H1 (cell line): ENCODE data around the gene TEX38. TPM values are rescaled to one million over a fixed set of nuclear protein-coding genes. Genes with fewer than 3 reads are reported as not detected.

ENCODE experiments used
- CTCF ChIA-PET: fragments of 300-600 bp; sonication (Branson Sonifier 250); formaldehyde crosslinking; loops from one replicate; lab custom pipeline; 2021; ENCODE audit not compliant: partially characterized antibody; lab: Charles Lee
- POLR2A ChIA-PET: fragments of 300-600 bp; sonication (Branson Sonifier 250); formaldehyde crosslinking; loops from one replicate; lab custom pipeline; 2021; ENCODE audit warnings: inconsistent platforms; ENCODE audit not compliant: partially characterized antibody; lab: Charles Lee
- DNase-seq, 2 experiments: peaks; one replicate each; pipeline versions ENCODE4 v3.0.0 to v3.0.0-alpha.2; 2010 to 2022; ENCODE audit warnings: low spot score in 2 of 2, low read depth in 1 of 2, mixed read lengths in 1 of 2
- FAIRE-seq: peaks from 2 replicates; lab custom pipeline; 2011; peaks lifted over from hg19 to GRCh38; lab: Jason Lieb, UNC
- H2AFZ ChIP-seq: 2 replicates; pipeline ENCODE4 v1.8.1; 2012; ENCODE audit warnings: low read length, inconsistent platforms
- H2AK5ac ChIP-seq: 2 replicates; pipeline ENCODE4 v1.6.1; 2013; ENCODE audit warnings: low read depth, low read length
- H2BK120ac ChIP-seq: replicated peaks from 2 replicates; pipeline ENCODE3; 2013; ENCODE audit warnings: low read depth, low read length, inconsistent platforms
- H2BK12ac ChIP-seq: 2 replicates; pipeline ENCODE4 v1.6.1; 2013; ENCODE audit warnings: low read depth, low read length
- H2BK15ac ChIP-seq: 2 replicates; pipeline ENCODE4 v1.6.1; 2013; ENCODE audit warnings: low read length
- H2BK20ac ChIP-seq: 2 replicates; pipeline ENCODE4 v1.6.1; 2013; ENCODE audit warnings: low read length
- H2BK5ac ChIP-seq: 2 replicates; pipeline ENCODE4 v1.6.1; 2013; ENCODE audit warnings: low read depth, low read length
- H3K14ac ChIP-seq: 2 replicates; pipeline ENCODE4 v1.6.1; 2013; ENCODE audit warnings: inconsistent platforms; ENCODE audit not compliant: insufficient read length
- H3K18ac ChIP-seq: 2 replicates; pipeline ENCODE4 v1.6.1; 2013; ENCODE audit warnings: low read length; ENCODE audit errors: extremely low read depth
- H3K23ac ChIP-seq: 2 replicates; pipeline ENCODE4 v1.6.1; 2013; ENCODE audit warnings: inconsistent platforms; ENCODE audit not compliant: insufficient read length
- H3K23me2 ChIP-seq: 2 replicates; pipeline ENCODE4 v1.6.1; 2013; ENCODE audit warnings: low read depth, low read length
- H3K27ac ChIP-seq: 2 replicates; pipeline ENCODE4 v1.6.1; 2011; ENCODE audit warnings: low read depth, low read length, inconsistent platforms
- H3K27me3 ChIP-seq, 4 experiments: replicated peaks in 1 of 4; 1 replicate in 1 of 4; 2 replicates in 3 of 4; pipeline versions ENCODE4 v1.6.1 to v1.8.1; 2011 to 2013; ENCODE audit warnings: low read length in 3 of 4, mild to moderate bottlenecking in 3 of 4, inconsistent platforms in 2 of 4, mixed read lengths in 2 of 4, moderate library complexity in 1 of 4; ENCODE audit not compliant: control insufficient read depth in 3 of 4, insufficient read depth in 3 of 4; ENCODE audit errors: extremely low read depth in 1 of 4
- H3K36me3 ChIP-seq, 4 experiments: 2 replicates each; pipeline versions ENCODE4 v1.6.1 to v1.8.1; 2011 to 2013; ENCODE audit warnings: mild to moderate bottlenecking in 4 of 4, low read length in 3 of 4, moderate library complexity in 2 of 4, control low read depth in 1 of 4, inconsistent platforms in 1 of 4; ENCODE audit not compliant: insufficient read depth in 4 of 4, control insufficient read depth in 2 of 4
- H3K4ac ChIP-seq: replicated peaks from 2 replicates; pipeline ENCODE3; 2013; ENCODE audit warnings: low read length, low read depth, mixed read lengths, inconsistent platforms; ENCODE audit not compliant: insufficient read length
- H3K4me1 ChIP-seq, 4 experiments: replicated peaks in 1 of 4; 1 replicate in 1 of 4; 2 replicates in 3 of 4; pipeline versions ENCODE4 v1.6.1 to v1.8.1; 2011 to 2013; ENCODE audit warnings: low read length in 3 of 4, inconsistent platforms in 2 of 4, mixed read lengths in 1 of 4; ENCODE audit not compliant: insufficient read depth in 4 of 4, control insufficient read depth in 3 of 4
- H3K4me2 ChIP-seq, 2 experiments: 2 replicates each; pipeline versions ENCODE4 v1.6.1 to v1.8.1; 2011 to 2013; ENCODE audit warnings: low read depth in 2 of 2, low read length in 2 of 2, control low read depth in 1 of 2, inconsistent platforms in 1 of 2, mild to moderate bottlenecking in 1 of 2; ENCODE audit not compliant: insufficient read depth in 1 of 2
- H3K4me3 ChIP-seq, 4 experiments: fragments of 200-600, 300-600 bp in 1 of 4; sonication (generic), shearing (Covaris generic), sonication (Bioruptor Twin) in 1 of 4; 2 replicates each; pipeline versions ENCODE4 v1.5.1 to v1.8.1; 2011 to 2016; ENCODE audit warnings: low read length in 4 of 4, low read depth in 3 of 4, control low read depth in 2 of 4, inconsistent platforms in 2 of 4, mild to moderate bottlenecking in 2 of 4, mixed read lengths in 1 of 4, moderate library complexity in 1 of 4; ENCODE audit not compliant: insufficient read depth in 2 of 4; ENCODE audit errors: extremely low read depth in 1 of 4
- H3K56ac ChIP-seq: replicated peaks from 2 replicates; pipeline ENCODE3; 2013; ENCODE audit warnings: low read depth, mild to moderate bottlenecking, mixed read lengths, low read length, inconsistent platforms; ENCODE audit not compliant: insufficient read length
- H3K79me1 ChIP-seq: 2 replicates; pipeline ENCODE4 v1.6.1; 2013; ENCODE audit warnings: low read depth, low read length, control low read depth
- H3K79me2 ChIP-seq, 2 experiments: 2 replicates each; pipeline versions ENCODE4 v1.6.1 to v1.8.1; 2012 to 2013; ENCODE audit warnings: low read length in 2 of 2, mild to moderate bottlenecking in 2 of 2, inconsistent platforms in 1 of 2; ENCODE audit not compliant: insufficient read depth in 2 of 2, control insufficient read depth in 1 of 2
- H3K9ac ChIP-seq, 4 experiments: replicated peaks in 1 of 4; 1 replicate in 1 of 4; 2 replicates in 3 of 4; pipeline versions ENCODE4 v1.6.1 to v1.8.1; 2011 to 2013; ENCODE audit warnings: low read depth in 3 of 4, low read length in 3 of 4, control low read depth in 2 of 4, mild to moderate bottlenecking in 2 of 4, moderate library complexity in 2 of 4, inconsistent platforms in 1 of 4; ENCODE audit errors: extremely low read depth in 1 of 4
- H3K9me3 ChIP-seq, 2 experiments: 2 replicates each; pipeline versions ENCODE4 v1.6.1 to v1.8.1; 2012 to 2013; ENCODE audit warnings: mild to moderate bottlenecking in 2 of 2, moderate library complexity in 2 of 2, control low read depth in 1 of 2, inconsistent platforms in 1 of 2, low read depth in 1 of 2, low read length in 1 of 2, mixed read lengths in 1 of 2; ENCODE audit not compliant: insufficient read depth in 2 of 2
- H4K20me1 ChIP-seq, 2 experiments: replicated peaks in 1 of 2; 2 replicates each; pipeline versions ENCODE3 to v1.8.1; 2011 to 2013; ENCODE audit warnings: inconsistent platforms in 2 of 2, low read length in 2 of 2, mild to moderate bottlenecking in 1 of 2; ENCODE audit not compliant: insufficient read depth in 2 of 2, control insufficient read depth in 1 of 2
- H4K5ac ChIP-seq: 2 replicates; pipeline ENCODE4 v1.6.1; 2013; ENCODE audit warnings: low read length, low read depth, mixed read lengths, inconsistent platforms; ENCODE audit not compliant: insufficient read length
- H4K8ac ChIP-seq: 2 replicates; pipeline ENCODE4 v1.8.0; 2013; ENCODE audit warnings: mild to moderate bottlenecking, moderate library complexity, low read length, inconsistent platforms; ENCODE audit not compliant: insufficient read depth; ENCODE audit errors: extremely low read depth
- H4K91ac ChIP-seq: replicated peaks from 2 replicates; pipeline ENCODE3; 2013; ENCODE audit warnings: low read length, mixed read lengths, inconsistent platforms; ENCODE audit not compliant: insufficient read length
- CBX5 ChIP-seq: fragments of 300-800, 300-1000 bp; sonication (generic); IDR thresholded peaks from 2 replicates; pipeline ENCODE4 v1.7.1; 2016; ENCODE audit warnings: antibody characterized with exemption, low read length, low read depth
- CREB1 ChIP-seq: IDR thresholded peaks from 2 replicates; pipeline ENCODE4 v1.6.1; 2012; ENCODE audit warnings: inconsistent platforms
- CTCF ChIP-seq, 3 experiments: IDR thresholded peaks; 1 replicate in 2 of 3; 2 replicates in 1 of 3; pipeline versions ENCODE4 v1.5.1 to v1.6.1; 2011; ENCODE audit warnings: low read length in 3 of 3, mild to moderate bottlenecking in 3 of 3, inconsistent platforms in 2 of 3, low read depth in 1 of 3, moderate library complexity in 1 of 3; ENCODE audit not compliant: insufficient read depth in 1 of 3; ENCODE audit errors: control extremely low read depth in 1 of 3
- HDAC2 ChIP-seq, 2 experiments: fragments of 300-600 bp in 1 of 2; sonication (generic) in 1 of 2; IDR thresholded peaks; 2 replicates each; pipeline ENCODE4 v1.6.1; 2011 to 2012; ENCODE audit warnings: low read depth in 2 of 2, low read length in 2 of 2, mild to moderate bottlenecking in 2 of 2, moderate library complexity in 2 of 2, borderline replicate concordance in 1 of 2, inconsistent platforms in 1 of 2
- SIN3A ChIP-seq, 2 experiments: IDR thresholded peaks in 1 of 2; conservative IDR thresholded peaks in 1 of 2; 2 replicates each; pipeline ENCODE4 v1.6.1; 2011 to 2012; ENCODE audit warnings: low read length in 2 of 2, improper control_type of control experiment in 1 of 2, low read depth in 1 of 2, mild to moderate bottlenecking in 1 of 2
- WGBS, 2 experiments: shearing (Covaris generic) in 1 of 2; methylation state at CpG; one replicate each; pipeline versions ENCODE4 v1.1.6 to v1.1.7; 2013 to 2015; ENCODE audit warnings: low lambda C conversion rate in 2 of 2, mixed read lengths in 2 of 2, inconsistent platforms in 1 of 2, low coverage in 1 of 2, missing lambda C conversion rate in 1 of 2; ENCODE audit not compliant: insufficient replicate concordance in 2 of 2, insufficient coverage in 1 of 2, insufficient read length in 1 of 2; ENCODE audit errors: extremely low coverage in 1 of 2, missing lambda C conversion rate in 1 of 2; 5-methylcytosine and 5-hydroxymethylcytosine counted together
- polyA plus RNA-seq, 7 experiments: library from polyadenylated mRNA; depleted of rRNA in 3 of 7; stranded (reverse) in 5 of 7; unstranded in 2 of 7; fragments of >200 nt in 5 of 7; fragments of 200-250 nt in 2 of 7; gene quantifications; 1 replicate in 5 of 7; 2 replicates in 1 of 7; 4 replicates in 1 of 7; pipeline versions ENCODE4 v1.2.1 to v1.2.3, GENCODE V29; 2011 to 2013; ENCODE audit warnings: missing spikeins in 2 of 7, mixed read lengths in 2 of 7
- total RNA-seq: library from RNA; stranded (reverse); fragmentation: NEBNext Ultra II Directional; extraction: Animal tissue kit (Norgen Biotek cat#: 25700); gene quantifications from 2 replicates; pipeline ENCODE4 v1.2.1, GENCODE V29; 2021

Gene TEX38
- total and polyA plus RNA-seq, 2 of the 8 experiments (the other 6 are each of a cell fraction or from before 2014, with no cell fraction given): 0.33 TPM; not detected in 1

DNA sequence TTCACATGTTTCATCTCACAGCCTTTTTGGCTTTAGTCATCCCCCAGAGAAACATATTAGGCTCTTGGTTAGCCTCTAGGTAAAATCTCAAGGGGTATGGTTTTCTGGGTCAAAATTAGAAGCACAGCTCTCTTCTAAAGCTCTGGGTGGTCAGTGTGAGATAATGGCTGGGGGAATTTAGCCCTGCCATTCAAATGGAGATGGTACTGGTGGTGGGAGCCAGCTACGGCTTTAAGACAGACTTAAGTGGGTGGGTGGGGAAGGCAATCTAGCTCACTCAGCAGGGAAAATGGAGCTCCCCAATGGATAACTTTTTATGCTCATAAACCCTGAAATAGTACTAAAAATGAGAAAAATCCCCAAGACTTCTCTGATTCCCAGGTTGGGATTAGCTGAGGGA lies 5.7 kb downstream of the TEX38 start:
- Histone ChIP-seq H3K79me1 (no peaks in the 10 kb centered on the region), H4K91ac (no peak overlapping the region), H2BK20ac (0 out of 2 replicates have a peak overlapping the region, but pooled peaks have one; percentile 21), H3K4me3 (peak overlapping the region in 1 of 4 experiments; percentile 7; a peak in 1 of 8 replicates), H2BK15ac (no peak overlapping the region), H3K4me1 (peaks cover 1 to 14% (median 9%) of the 10 kb centered on the region in 4 experiments; a peak in 4 of 7 replicates), H3K4ac (no peak overlapping the region), H3K23ac (no peak overlapping the region), H3K9ac (no peak overlapping the region), H2BK12ac (no peak overlapping the region; the same call in 1 of the 2 replicates), H4K8ac (no peak overlapping the region), H2AK5ac (no peak overlapping the region), H2AFZ (no peak overlapping the region), H3K4me2 (peak overlapping the region; percentile 5 to 7; a peak in 1 of 4 replicates), H3K23me2 (no peaks in the 10 kb centered on the region), H3K27ac (no peak overlapping the region), H3K56ac (no peak overlapping the region), H3K79me2 (no peaks in the 10 kb centered on the region), H2BK5ac (no peak overlapping the region), H2BK120ac (no peak overlapping the region), H3K9me3 (no peaks in the 10 kb centered on the region), H3K36me3 (peaks cover 0 to 39% (median 14%) of the 10 kb centered on the region in 4 experiments; a peak in 5 of 8 replicates), H3K18ac (no peak overlapping the region), H3K27me3 (no peaks in the 10 kb centered on the region), H3K14ac (no peak overlapping the region), H4K20me1 (no peaks in the 10 kb centered on the region), H4K5ac (peak overlapping the region; percentile 14)
- ChIA-PET POLR2A (interaction anchor here (0.6 to 3.5 kb wide), 5 partner anchors 9 to 1327 kb away, joined by 3 to 30 read pairs (median 3); partner anchors contain the start of gene ATPAF1), CTCF (interaction anchor here (1.0 to 1.4 kb wide), 4 partner anchors 11 to 70 kb away, joined by 3 to 4 read pairs (median 4); no protein-coding TSS in a partner anchor)
- 38% methylated on average over 1 of the region's 1 CpG; no CpG with 5 or more reads in 1 of the 2 experiments for WGBS, 2 experiments
- DNase-seq (no peak), FAIRE-seq (no peak)
- TF ChIP-seq CREB1 (no peak), CBX5 (no peak), CTCF (IDR thresholded peaks at IDR 0.05; ENCODE audit: control extremely low read depth in 1 of 3, insufficient read depth in 1 of 3, low read depth in 1 of 3, low read length in 3 of 3) (no peak), HDAC2 (IDR thresholded peaks at IDR 0.05; ENCODE audit: borderline replicate concordance in 1 of 2, low read depth in 2 of 2, low read length in 2 of 2) (no peak), SIN3A (conservative IDR thresholded peaks at IDR 0.05 in 1 of 2, IDR thresholded peaks at IDR 0.05 in 1 of 2; ENCODE audit: low read depth in 1 of 2, low read length in 2 of 2) (no peak)
